HCT116 (cell line): ENCODE measurements around the gene FYCO1.

Experiments used
- CBX3 ChIP-seq: IDR thresholded peaks from 2 replicates; pipeline ENCODE4 v1.6.1; 2012; ENCODE audit warnings: low read depth
- EGR1 ChIP-seq: IDR thresholded peaks from 2 replicates; pipeline ENCODE4 v1.6.1; 2012; ENCODE audit warnings: low read depth
- ELF1 ChIP-seq: IDR thresholded peaks from 2 replicates; pipeline ENCODE4 v1.6.1; 2012; ENCODE audit warnings: low read depth, borderline replicate concordance
- EZH2 ChIP-seq: fragments of 200-600 bp; sonication (generic); IDR thresholded peaks from 2 replicates; pipeline ENCODE4 v1.6.1; 2017; ENCODE audit warnings: antibody characterized with exemption, mixed run types
- EZH2phosphoT487 ChIP-seq: fragments of 200-600 bp; IDR thresholded peaks from 2 replicates; pipeline ENCODE4 v1.6.1; 2018; ENCODE audit warnings: antibody characterized with exemption, borderline replicate concordance
- POLR2A ChIP-seq: IDR thresholded peaks from 2 replicates; pipeline ENCODE4 v1.7.0; 2011; ENCODE audit warnings: borderline replicate concordance; ENCODE audit not compliant: insufficient read depth, insufficient read length; ENCODE audit errors: extremely low read depth
- POLR2AphosphoS5 ChIP-seq: IDR thresholded peaks from 2 replicates; pipeline ENCODE4 v1.6.1; 2011; ENCODE audit warnings: mild to moderate bottlenecking, low read depth, low read length, moderate library complexity
- RAD21 ChIP-seq: IDR thresholded peaks from 2 replicates; pipeline ENCODE4 v1.6.1; 2012; ENCODE audit warnings: low read depth, mild to moderate bottlenecking
- REST ChIP-seq: IDR thresholded peaks from 2 replicates; pipeline ENCODE4 v1.6.1; 2012; ENCODE audit warnings: low read depth
- SP1 ChIP-seq: IDR thresholded peaks from 2 replicates; pipeline ENCODE4 v1.6.1; 2012; ENCODE audit warnings: low read depth
- ZFX ChIP-seq: fragments of 450-650 bp; IDR thresholded peaks from 2 replicates; pipeline ENCODE4 v1.6.1; 2017
- ZNF274 ChIP-seq: fragments of 200-500 bp; sonication (Bioruptor generic); IDR thresholded peaks from 2 replicates; pipeline ENCODE4 v1.6.1; 2014; ENCODE audit warnings: mild to moderate bottlenecking, low read depth, low read length, inconsistent platforms
- TF ChIP-seq, protein P1 (sequence below), 3 experiments: fragments of 200-600 bp in 1 of 3; sonication (generic) in 1 of 3; IDR thresholded peaks in 2 of 3; conservative IDR thresholded peaks in 1 of 3; 2 replicates each; pipeline ENCODE4 v1.5.1; 2012 to 2017; ENCODE audit warnings: low read depth in 2 of 3, low read length in 2 of 3, antibody characterized with exemption in 1 of 3, borderline replicate concordance in 1 of 3, control low read depth in 1 of 3, mild to moderate bottlenecking in 1 of 3, mixed read lengths in 1 of 3, mixed run types in 1 of 3, moderate library complexity in 1 of 3; ENCODE audit not compliant: insufficient read depth in 1 of 3
- TF ChIP-seq, protein P2 (sequence below): IDR thresholded peaks from 2 replicates; pipeline ENCODE4 v1.6.1; 2012

DNA sequence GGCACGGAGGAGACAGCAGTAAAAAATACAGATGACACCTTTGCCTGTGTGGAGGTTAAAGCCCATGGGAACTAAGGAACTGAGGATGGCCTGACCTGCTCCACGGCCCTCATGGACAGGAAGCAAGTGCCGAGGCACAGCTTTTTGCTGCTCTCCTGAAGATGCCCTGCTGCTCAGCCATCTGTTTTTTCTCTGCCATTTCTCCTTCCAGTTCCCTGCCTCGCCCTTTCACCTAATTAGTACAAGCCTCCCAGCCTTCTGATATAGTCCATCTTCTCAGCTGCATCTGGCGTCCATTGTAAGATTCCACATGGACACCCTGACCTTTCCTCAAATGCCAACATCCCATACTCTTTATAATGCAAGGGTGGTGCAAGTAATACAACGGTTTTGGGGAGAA lies 64.1 kb downstream of the FYCO1 start:
- no peak for TF ChIP-seq EZH2phosphoT487
- TF ChIP-seq POLR2A = no peak
- no peak for TF ChIP-seq EZH2
- no peak for TF ChIP-seq POLR2AphosphoS5
- TF ChIP-seq, protein P1, sequence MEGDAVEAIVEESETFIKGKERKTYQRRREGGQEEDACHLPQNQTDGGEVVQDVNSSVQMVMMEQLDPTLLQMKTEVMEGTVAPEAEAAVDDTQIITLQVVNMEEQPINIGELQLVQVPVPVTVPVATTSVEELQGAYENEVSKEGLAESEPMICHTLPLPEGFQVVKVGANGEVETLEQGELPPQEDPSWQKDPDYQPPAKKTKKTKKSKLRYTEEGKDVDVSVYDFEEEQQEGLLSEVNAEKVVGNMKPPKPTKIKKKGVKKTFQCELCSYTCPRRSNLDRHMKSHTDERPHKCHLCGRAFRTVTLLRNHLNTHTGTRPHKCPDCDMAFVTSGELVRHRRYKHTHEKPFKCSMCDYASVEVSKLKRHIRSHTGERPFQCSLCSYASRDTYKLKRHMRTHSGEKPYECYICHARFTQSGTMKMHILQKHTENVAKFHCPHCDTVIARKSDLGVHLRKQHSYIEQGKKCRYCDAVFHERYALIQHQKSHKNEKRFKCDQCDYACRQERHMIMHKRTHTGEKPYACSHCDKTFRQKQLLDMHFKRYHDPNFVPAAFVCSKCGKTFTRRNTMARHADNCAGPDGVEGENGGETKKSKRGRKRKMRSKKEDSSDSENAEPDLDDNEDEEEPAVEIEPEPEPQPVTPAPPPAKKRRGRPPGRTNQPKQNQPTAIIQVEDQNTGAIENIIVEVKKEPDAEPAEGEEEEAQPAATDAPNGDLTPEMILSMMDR (IDR thresholded peaks at IDR 0.05 in 2 of 3, conservative IDR thresholded peaks at IDR 0.05 in 1 of 3; ENCODE audit: borderline replicate concordance in 1 of 3, insufficient read depth in 1 of 3, low read depth in 2 of 3, low read length in 2 of 3) = no peak
- no peak for TF ChIP-seq SP1
- no peak for TF ChIP-seq ZNF274
- TF ChIP-seq CBX3 = no peak
- no peak for TF ChIP-seq REST
- no peak for TF ChIP-seq ZFX
- no peak for TF ChIP-seq ELF1
- TF ChIP-seq, protein P2, sequence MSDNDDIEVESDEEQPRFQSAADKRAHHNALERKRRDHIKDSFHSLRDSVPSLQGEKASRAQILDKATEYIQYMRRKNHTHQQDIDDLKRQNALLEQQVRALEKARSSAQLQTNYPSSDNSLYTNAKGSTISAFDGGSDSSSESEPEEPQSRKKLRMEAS = no peak
- no peak for TF ChIP-seq RAD21
- TF ChIP-seq EGR1 = no peak
